LNCAP (cell line): ENCODE measurements around the gene PRR27.

Experiments
- TF ChIP-seq, protein P1 (sequence below): fragments of 450-650 bp; IDR thresholded peaks from 2 replicates; pipeline ENCODE4 v1.5.1; 2017; ENCODE audit warnings: mild to moderate bottlenecking

Gene PRR27

DNA sequence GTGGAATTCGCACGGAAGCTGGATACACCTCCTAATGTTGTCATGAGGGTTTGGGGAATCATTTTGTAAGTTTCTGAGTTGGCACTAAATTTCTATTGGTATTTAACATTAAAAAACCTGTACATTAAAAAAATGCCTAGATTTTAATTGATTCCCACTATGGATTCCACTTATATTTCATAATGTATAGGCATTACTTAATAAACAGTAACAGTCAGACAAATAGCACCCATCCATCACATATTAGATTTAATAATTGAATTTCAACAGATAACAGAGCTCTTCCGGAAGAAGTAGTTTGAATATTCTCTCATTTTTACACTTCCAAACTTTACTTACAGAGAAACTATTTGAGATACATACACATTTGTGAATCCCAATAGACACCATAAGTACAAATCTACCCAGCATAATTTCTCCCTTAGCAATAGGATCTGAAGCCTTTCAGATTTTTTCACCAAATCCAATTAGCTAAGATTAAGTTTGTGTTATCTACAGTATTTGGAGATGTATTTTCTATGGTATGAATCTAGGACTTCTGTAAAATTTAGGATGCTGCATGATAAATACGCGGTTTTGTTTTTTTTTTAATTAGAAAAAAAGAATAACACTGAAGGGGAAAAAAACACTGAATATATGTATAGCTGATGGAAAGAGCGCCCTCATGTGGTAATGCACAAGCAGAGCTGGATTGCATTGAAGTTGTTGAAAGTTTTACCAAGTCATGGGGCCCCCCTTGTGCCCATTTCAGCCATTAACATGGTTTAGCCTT is 29.3 kb downstream of the PRR27 start:
- TF ChIP-seq, protein P1, sequence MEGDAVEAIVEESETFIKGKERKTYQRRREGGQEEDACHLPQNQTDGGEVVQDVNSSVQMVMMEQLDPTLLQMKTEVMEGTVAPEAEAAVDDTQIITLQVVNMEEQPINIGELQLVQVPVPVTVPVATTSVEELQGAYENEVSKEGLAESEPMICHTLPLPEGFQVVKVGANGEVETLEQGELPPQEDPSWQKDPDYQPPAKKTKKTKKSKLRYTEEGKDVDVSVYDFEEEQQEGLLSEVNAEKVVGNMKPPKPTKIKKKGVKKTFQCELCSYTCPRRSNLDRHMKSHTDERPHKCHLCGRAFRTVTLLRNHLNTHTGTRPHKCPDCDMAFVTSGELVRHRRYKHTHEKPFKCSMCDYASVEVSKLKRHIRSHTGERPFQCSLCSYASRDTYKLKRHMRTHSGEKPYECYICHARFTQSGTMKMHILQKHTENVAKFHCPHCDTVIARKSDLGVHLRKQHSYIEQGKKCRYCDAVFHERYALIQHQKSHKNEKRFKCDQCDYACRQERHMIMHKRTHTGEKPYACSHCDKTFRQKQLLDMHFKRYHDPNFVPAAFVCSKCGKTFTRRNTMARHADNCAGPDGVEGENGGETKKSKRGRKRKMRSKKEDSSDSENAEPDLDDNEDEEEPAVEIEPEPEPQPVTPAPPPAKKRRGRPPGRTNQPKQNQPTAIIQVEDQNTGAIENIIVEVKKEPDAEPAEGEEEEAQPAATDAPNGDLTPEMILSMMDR, result peak; percentile 93

- TF ChIP-seq, protein P1, result peak; percentile 8; the same call in 1 of the 2 replicates
These were observed 29.9 kb downstream of the PRR27 start for GRCh38 chr4:70183940-70184246.

GRCh38 chr4:70187216-70187615 is 33.2 kb downstream of the PRR27 start:
- TF ChIP-seq, protein P1, result no peak

GRCh38 chr4:70190579-70190978 is 36.5 kb downstream of the PRR27 start:
- TF ChIP-seq, protein P1, result no peak

DNA sequence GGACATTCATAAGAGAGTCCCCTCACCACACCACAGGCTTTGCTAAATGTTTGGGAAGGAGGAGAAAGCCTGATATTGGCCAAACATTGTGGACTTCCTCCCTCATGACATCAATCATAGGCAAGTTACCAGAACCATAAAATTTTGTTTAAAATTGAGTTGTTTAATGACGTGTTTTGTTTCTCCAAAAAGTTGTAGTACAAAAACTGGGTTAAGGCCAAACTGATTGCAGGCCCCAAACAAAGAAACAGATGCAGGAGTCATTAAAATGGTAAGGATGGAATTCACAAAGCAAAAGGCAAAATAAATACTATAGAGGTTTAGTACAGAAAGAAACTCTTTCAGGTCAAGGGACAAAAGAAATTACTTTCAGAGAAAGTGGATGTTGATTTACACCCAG is 37.6 kb downstream of the PRR27 start:
- TF ChIP-seq, protein P1, result no peak

DNA sequence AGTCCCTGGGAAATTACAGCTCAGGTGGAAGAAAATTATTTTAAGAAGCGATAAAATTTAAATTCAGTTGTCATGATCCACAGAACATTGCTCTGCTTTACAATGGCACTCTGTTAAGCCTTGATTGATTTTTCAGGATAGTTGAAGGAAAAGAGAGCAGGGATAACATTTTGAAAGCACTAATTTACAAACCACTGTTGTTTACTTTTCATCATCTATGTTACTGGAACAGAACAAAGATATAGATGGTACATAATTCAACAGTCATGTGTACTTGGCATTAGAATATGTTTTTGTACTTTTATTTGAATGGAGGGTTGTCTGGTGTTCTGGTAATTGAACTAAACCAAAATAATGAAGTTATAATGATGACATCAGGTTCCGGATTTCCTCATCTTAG is 38.9 kb downstream of the PRR27 start:
- TF ChIP-seq, protein P1, result no peak

DNA sequence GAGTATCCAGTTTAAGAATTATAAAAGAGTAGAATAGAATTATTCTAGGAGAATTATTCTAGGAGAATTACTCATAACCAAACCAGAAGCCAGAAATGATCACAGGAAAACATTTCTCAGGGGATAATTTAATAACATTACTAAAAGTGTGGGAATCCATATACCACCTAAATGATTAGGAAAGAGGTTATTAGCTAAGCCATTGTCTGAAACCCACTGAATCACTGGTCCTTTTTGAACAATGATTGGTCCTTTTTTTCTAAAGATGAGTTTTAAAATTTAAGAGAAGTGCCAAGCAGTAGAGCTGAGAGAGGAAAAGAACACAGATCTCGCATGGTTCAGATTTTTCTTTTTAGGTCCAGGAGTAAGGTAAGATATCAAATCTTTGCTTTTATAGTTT is 41.4 kb downstream of the PRR27 start, which contains the start of gene ODAM:
TSS of gene ODAM (plus strand) at position 301 of the 400 bp plus-strand sequence. CDS start 819 bp downstream, outside the sequence.
- TF ChIP-seq, protein P1, result no peak
